ENCODE measurements around the gene IMMP1L.
"Not testable (repeated sequence)": the region's sequence is repeated elsewhere in the genome, so short reads cannot be mapped to it uniquely, and the experiment has no call there.

IMMP1L gene

DNA sequence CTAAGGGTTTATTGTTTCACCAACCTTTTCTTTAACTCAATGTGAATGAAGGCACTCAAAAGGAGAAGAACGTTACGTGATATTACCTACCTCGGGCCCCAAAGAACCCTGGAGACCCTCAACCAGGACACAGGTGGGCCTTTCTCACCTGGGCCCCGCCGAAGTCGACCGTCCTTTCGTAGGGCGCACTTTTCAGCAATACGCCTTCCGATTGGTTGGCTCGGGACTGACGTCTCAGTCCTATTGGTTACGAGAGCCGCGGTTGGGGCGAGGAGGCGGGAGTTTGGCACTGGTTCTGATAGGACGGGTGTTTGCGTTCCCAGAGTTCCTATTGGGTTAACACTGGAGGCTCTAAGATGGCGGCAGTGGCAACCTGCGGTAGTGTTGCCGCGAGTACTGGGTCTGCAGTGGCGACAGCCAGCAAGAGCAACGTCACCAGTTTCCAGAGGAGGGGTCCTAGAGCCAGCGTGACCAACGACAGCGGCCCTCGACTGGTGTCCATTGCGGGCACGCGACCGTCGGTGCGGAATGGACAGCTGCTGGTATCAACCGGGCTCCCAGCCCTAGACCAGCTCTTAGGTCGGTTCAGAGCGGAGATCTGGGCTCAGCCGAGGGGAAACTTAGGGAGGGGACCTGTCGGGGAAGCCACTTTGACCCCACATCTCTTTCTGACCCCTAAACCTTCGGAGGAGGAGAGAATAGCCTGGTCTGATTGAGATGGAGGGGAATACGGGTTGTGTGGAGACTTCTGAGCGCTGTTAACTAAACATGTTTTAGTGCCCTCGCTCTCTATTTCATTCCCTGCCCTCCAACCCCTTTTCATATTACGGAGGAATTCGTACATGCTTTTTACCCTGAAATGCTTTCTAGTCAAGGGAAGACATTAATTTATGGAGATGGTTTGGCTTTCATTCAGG is at the start of gene IMMP1L, which contains the start of gene ELP4:
Gene IMMP1L, minus strand, starts transcription at position 194 of the 917 bp plus-strand sequence. CDS start 46,346 bp downstream, outside the sequence.
Gene ELP4, plus strand, starts transcription at position 339 of the 917 bp plus-strand sequence. Its CDS starts 18 bp downstream, at position 357.
- DNase-seq (ENCODE audit: low spot score) = peak; percentile 97

DNA sequence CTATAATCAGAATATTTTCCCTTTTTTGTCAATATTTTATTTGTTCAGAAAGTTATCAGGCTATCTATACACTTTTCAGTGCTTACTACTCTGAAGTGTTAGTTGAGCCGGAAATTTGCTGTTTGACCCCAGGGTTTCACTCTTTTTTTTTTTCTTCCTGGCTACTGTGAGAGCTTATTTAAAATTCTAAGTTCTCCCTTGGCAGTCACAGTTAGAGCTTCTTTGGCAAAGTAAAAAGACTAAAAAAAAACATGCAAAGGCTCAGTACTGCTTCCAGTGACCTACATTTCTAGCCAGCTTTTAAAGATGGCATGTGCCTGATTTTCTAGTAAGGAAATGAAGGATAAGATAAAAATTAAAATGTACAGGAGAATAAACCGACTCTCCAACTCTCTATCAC is 48.6 kb upstream of the IMMP1L start:
- DNase-seq (ENCODE audit: low spot score) = no peak

- no peak for DNase-seq (ENCODE audit: low spot score)
These were observed 46.5 kb upstream of the IMMP1L start for GRCh38 chr11:31555938-31556337.

GRCh38 chr11:31542862-31543261 is 33.4 kb upstream of the IMMP1L start:
- DNase-seq (ENCODE audit: low spot score) = no peak

- DNase-seq (ENCODE audit: low spot score) = no peak
These were observed 26.1 kb upstream of the IMMP1L start for GRCh38 chr11:31535479-31535878.

GRCh38 chr11:31531293-31531692 is 21.9 kb upstream of the IMMP1L start:
- DNase-seq (ENCODE audit: low spot score) = no peak

- no peak for DNase-seq (ENCODE audit: low spot score)
These were observed 20.3 kb upstream of the IMMP1L start for GRCh38 chr11:31529701-31530100.

DNA sequence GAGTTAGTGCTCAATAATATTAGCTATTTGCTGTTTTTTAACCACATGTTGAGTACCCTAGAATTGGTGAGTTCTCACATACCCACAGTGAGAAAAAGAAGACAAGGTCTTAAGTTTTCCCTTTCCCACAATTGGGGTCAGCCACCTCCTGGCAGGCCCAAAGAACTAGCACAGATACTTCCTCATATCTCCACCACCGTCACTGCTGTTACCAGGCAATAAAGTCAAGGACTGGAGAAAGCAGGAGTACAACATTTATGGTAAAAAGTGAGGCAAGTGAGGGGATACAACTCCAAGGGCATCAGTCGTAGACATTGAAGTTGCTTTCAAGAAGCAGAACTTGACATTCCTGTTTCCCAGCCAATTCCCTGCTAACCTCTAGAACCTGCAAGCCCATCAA is 19.8 kb upstream of the IMMP1L start:
- DNase-seq (ENCODE audit: low spot score) = no peak

DNA sequence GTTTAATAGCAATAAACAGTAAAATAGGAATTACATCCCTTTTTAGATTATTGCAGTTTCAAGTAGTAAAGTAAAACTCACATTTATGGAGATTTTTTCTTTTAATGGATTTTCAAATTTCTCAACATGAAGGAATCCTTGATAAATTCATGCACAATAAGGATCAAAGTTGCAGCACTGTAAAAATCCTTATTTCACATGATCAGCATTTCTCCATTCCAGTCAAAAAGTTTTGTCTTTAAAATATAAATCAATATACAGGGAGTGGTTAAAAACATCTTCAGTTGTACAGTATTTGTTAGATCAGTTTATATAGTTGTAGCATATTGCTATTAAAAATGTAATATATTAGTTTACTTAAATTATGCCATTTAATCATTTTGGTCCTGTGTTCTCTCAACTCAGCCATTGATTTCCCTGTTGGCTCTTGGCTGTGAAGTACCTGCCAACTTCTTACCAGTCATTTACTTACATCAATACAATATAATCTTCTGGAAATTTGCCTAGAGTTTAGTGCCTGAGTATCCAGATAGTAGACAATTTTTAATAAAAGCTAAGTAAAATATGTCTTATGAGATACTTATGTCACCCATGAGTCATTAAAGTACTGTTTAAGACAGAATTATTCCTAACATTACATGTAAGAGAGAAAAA is 12.2 kb upstream of the IMMP1L start:
- DNase-seq (ENCODE audit: low spot score) = no peak

GRCh38 chr11:31512117-31512516 is 2.7 kb upstream of the IMMP1L start:
- no peak for DNase-seq (ENCODE audit: low spot score)

- DNase-seq (ENCODE audit: low spot score) = peak; percentile 9
These were observed 382 bp downstream of the IMMP1L start for GRCh38 chr11:31509051-31509428.

GRCh38 chr11:31500560-31500959 is 8.9 kb downstream of the IMMP1L start:
- no peak for DNase-seq (ENCODE audit: low spot score)

DNA sequence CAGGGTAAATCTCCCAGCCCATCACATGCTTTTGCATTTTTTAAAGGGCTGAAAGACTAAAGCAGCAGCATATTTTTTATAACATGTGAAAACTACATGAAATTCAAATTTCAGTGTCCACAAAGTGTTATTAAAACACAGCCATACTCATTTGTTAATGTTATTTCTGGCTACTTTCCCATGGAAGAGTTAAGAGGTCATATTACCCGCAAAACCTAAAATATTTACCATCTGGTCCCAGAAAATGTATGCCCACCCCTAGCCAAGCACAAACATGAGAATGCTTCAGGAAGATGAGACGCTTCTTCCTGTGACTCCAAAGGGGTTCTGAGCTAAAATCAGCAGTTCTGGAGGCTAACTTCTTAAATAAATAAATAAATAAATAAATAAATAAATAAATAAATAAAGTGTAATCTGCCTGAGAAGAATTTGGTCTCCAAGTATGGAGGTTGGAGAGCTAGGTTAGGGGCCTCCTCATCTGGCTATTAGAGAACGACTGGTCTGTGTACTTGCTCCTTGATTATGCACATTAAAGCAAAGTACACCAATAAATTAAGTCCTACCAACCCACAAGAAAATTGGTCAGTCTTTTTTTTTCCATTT is 9.7 kb downstream of the IMMP1L start:
- no peak for DNase-seq (ENCODE audit: low spot score)

DNA sequence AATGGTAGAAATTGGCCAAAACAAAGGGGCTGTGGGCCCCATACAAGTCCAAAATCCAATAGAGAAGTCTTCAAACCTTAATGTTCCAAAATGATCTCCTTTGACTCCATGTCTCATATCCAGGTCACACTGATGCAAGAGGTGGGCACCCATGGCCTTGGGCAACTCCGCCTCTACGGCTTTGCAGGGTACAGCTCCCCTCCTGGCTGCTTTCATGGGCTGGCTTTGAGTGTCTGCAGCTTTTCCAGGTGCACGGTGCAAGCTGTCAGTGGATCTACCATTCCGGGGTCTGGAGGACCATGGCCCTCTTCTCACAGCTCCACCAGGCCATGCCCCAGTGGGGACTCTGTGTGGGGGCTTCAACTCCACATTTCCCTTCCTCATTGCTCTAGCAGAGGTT is 15.7 kb downstream of the IMMP1L start:
- DNase-seq (ENCODE audit: low spot score) = not testable (repeated sequence)

- no peak for DNase-seq (ENCODE audit: low spot score)
These were observed 16.2 kb downstream of the IMMP1L start for GRCh38 chr11:31493235-31493634.

DNA sequence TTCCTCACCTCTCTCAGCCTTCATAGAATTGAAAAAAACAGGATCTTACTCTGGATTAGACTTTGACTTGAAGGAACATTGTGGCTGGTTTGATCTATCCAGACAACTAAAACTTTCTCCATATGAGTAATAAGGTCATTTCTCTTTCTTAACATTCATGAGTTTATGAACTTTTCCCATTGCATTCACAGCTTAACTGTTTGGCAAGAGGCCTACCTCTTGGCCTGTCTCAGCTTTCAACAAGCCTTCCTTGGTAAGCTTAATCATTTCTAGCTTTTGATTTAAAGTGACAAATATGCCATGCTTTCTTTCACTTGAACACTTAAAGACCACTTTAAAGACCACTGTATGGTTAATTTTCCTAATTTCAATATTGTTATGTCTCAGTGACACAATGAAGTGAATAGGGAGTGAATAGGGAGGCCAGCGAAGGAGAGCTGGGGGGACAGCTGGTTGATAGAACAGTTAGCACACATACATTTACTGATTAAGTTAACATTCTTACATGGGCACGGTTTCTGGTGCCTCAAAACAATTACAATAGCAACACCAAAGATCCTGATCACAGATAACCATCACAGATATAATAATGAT is 17.0 kb downstream of the IMMP1L start:
- no peak for DNase-seq (ENCODE audit: low spot score)

DNA sequence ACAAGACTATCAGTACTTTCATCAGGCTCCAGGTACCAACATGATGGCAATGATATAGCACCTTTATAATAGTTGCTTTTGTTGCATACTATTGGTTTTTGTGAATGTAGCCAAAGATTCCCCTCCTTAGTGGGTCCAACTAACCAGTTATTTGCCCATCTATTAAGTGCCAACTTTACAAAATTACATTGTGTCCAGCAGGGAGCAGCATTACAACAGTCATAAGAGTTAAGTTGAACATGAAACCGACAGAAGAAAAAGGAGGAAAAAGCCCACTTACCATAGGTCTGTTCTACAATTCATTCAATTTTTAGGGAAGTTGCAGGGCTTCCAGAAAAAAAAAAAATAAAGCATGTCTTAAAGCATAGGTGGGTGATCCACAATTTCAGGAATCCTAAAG is 21.6 kb downstream of the IMMP1L start:
- DNase-seq (ENCODE audit: low spot score) = peak; percentile 19

DNA sequence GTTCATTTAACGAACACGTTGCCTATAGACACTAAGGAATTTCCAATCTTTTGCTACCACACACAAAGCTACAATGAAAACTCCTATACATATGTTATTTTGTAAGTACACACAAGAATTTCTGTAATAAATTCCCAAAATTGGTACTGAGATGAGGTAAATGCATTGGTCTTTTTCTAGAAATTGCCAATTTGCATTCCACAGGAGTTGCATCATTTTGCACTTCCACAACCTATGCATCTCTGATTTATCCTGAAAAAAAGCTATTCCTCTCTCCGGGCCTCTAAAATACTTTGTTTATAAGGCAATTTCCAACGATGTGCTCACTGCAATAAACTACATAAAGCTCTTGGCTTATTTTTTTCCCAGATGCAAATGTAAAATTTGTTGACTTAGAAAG is 24.9 kb downstream of the IMMP1L start:
- no peak for DNase-seq (ENCODE audit: low spot score)

DNA sequence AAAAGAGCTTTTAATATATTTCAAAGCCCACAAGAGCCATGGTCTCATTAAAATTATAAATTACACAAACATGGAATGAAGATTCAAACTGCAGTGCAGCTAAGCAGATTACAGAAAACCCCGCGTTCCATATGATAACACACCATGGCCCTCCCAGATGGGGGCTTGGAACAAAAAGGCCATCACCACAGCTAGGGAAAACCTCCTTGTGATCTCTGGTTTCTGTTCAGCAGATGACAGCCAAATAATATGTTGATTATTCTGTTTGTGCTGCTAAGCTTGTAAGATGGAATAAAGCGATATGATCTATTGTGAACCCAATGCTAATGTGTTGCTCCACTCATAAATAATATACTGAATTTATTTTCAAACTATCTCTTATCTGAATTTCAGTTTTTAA is 28.5 kb downstream of the IMMP1L start:
- no peak for DNase-seq (ENCODE audit: low spot score)

- DNase-seq (ENCODE audit: low spot score) = no peak
These were observed 30.4 kb downstream of the IMMP1L start for GRCh38 chr11:31479066-31479465.

- DNase-seq (ENCODE audit: low spot score) = no peak
These were observed 31.2 kb downstream of the IMMP1L start for GRCh38 chr11:31478223-31478590.

- DNase-seq (ENCODE audit: low spot score) = no peak
These were observed 31.7 kb downstream of the IMMP1L start for GRCh38 chr11:31477528-31478222.

Measured in CD4-positive, alpha-beta T cell treated with Interleukin-15 for 4 hours (primary cell).